Stimulated activated CD8-positive, alpha-beta memory T cell treated with anti-CD3 and anti-CD28 coated beads, Interleukin-15, amount 100 ng/mL, for 48 hours (primary cell): ENCODE measurements around the gene IMPA2.

Source experiments
- DNase-seq, 2 donors: peaks; one replicate each; pipeline ENCODE4 v3.0.0-alpha.2; 2020; ENCODE audit warnings: low read depth in 2 of 2

The IMPA2 gene

GRCh38 chr18:12008181-12008767 is 27.0 kb downstream of the IMPA2 start:
- DNase-seq = no peak

- DNase-seq = no peak
These were observed 27.7 kb downstream of the IMPA2 start for GRCh38 chr18:12008842-12009580.

- DNase-seq = no peak
These were observed 28.4 kb downstream of the IMPA2 start for GRCh38 chr18:12009581-12010140.

- no peak for DNase-seq
These were observed 29.0 kb downstream of the IMPA2 start for GRCh38 chr18:12010187-12010802.

- no peak for DNase-seq
These were observed 30.1 kb downstream of the IMPA2 start for GRCh38 chr18:12011199-12011956.

- no peak for DNase-seq
These were observed 30.7 kb downstream of the IMPA2 start for GRCh38 chr18:12011957-12012549.

GRCh38 chr18:12012697-12013096 is 31.4 kb downstream of the IMPA2 start:
- DNase-seq = no peak

GRCh38 chr18:12013186-12013916 is 32.0 kb downstream of the IMPA2 start:
- DNase-seq = no peak

- DNase-seq = no peak
These were observed 32.8 kb downstream of the IMPA2 start for GRCh38 chr18:12014086-12014485.

- DNase-seq = no peak
These were observed 33.5 kb downstream of the IMPA2 start for GRCh38 chr18:12014521-12015415.

- DNase-seq = no peak
These were observed 34.2 kb downstream of the IMPA2 start for GRCh38 chr18:12015416-12016062.

GRCh38 chr18:12017081-12017480 is 35.8 kb downstream of the IMPA2 start:
- DNase-seq = no peak

- no peak for DNase-seq
These were observed 37.6 kb downstream of the IMPA2 start for GRCh38 chr18:12018861-12019260.

- no peak for DNase-seq
These were observed 39.8 kb downstream of the IMPA2 start for GRCh38 chr18:12021077-12021476.

GRCh38 chr18:12021596-12021995 is 40.3 kb downstream of the IMPA2 start:
- no peak for DNase-seq

- no peak for DNase-seq
These were observed 42.1 kb downstream of the IMPA2 start for GRCh38 chr18:12023375-12023774.

GRCh38 chr18:12026562-12026961 is 45.3 kb downstream of the IMPA2 start:
- DNase-seq = no peak

GRCh38 chr18:12027046-12027445 is 45.7 kb downstream of the IMPA2 start:
- no peak for DNase-seq

- no peak for DNase-seq
These were observed 46.2 kb downstream of the IMPA2 start for GRCh38 chr18:12027480-12027879.
